ENCODE data around the gene RRP15. TPM values are rescaled to one million over a fixed set of nuclear protein-coding genes. Genes with fewer than 3 reads are reported as not detected.
A peak's percentile ranks its signal among the peaks of the same experiment; 100 is the strongest.

Gene RRP15
- total RNA-seq, 1 donor = 7.8 TPM

DNA sequence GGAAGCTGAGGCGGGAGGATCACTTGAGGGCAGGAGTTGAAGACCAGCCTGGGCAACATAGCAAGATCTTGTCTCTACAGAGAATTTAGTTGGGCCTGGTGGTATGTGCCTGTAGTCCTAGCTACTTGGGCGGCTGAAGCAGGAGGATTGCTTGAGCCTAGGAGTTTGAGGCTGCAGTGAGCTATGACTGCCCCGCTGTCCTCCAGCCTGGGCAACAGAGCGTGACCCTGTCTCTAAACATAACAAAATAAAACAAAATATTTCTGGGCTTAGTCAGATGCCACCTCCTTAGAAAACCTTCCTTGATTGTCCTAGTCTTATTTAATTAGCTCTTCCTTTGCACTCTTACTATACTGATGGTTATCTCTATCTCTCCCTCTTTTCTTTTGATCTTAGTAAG lies 68.6 kb downstream of the RRP15 start:
- TF ChIP-seq, protein P1, sequence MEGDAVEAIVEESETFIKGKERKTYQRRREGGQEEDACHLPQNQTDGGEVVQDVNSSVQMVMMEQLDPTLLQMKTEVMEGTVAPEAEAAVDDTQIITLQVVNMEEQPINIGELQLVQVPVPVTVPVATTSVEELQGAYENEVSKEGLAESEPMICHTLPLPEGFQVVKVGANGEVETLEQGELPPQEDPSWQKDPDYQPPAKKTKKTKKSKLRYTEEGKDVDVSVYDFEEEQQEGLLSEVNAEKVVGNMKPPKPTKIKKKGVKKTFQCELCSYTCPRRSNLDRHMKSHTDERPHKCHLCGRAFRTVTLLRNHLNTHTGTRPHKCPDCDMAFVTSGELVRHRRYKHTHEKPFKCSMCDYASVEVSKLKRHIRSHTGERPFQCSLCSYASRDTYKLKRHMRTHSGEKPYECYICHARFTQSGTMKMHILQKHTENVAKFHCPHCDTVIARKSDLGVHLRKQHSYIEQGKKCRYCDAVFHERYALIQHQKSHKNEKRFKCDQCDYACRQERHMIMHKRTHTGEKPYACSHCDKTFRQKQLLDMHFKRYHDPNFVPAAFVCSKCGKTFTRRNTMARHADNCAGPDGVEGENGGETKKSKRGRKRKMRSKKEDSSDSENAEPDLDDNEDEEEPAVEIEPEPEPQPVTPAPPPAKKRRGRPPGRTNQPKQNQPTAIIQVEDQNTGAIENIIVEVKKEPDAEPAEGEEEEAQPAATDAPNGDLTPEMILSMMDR (IDR thresholded peaks at IDR 0.05; ENCODE audit: insufficient read depth, low read depth, low read length) = no peak
- no peak for DNase-seq (ENCODE audit: low read depth)
- no peak overlapping the region for H3K4me3 ChIP-seq (ENCODE audit: low read depth, low read length)

DNA sequence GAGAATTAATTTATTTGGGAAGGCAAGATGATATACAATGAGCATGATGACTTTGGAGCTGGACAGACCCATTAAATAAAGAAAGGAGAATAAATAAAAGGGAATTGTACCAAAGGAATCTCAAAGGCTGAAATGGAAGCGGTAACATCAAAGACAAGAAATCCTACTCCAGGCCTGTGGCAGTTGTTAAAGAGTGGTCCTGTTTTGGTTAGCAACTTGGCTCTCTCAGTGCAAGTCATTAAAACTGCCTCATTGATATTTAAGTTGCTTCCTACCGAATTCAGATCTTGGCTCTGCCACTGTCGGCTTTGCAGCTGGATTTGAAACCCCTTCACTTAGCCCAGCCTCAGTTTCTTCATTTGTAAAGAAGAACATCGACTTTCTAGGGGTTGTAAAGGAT lies 70.2 kb downstream of the RRP15 start:
- no peak overlapping the region for H3K4me3 ChIP-seq (ENCODE audit: low read depth, low read length)
- no peak for DNase-seq (ENCODE audit: low read depth)
- TF ChIP-seq, protein P1 (IDR thresholded peaks at IDR 0.05; ENCODE audit: insufficient read depth, low read depth, low read length) = no peak

GRCh38 chr1:218357211-218357892 lies 72.3 kb downstream of the RRP15 start:
- H3K4me3 ChIP-seq (ENCODE audit: low read depth, low read length) = no peak overlapping the region
- peak; percentile 69 for DNase-seq (ENCODE audit: low read depth)
- TF ChIP-seq, protein P1 (IDR thresholded peaks at IDR 0.05; ENCODE audit: insufficient read depth, low read depth, low read length) = no peak

GRCh38 chr1:218357893-218358232 lies 72.8 kb downstream of the RRP15 start:
- no peak for DNase-seq (ENCODE audit: low read depth)
- TF ChIP-seq, protein P1 (IDR thresholded peaks at IDR 0.05; ENCODE audit: insufficient read depth, low read depth, low read length) = no peak

DNA sequence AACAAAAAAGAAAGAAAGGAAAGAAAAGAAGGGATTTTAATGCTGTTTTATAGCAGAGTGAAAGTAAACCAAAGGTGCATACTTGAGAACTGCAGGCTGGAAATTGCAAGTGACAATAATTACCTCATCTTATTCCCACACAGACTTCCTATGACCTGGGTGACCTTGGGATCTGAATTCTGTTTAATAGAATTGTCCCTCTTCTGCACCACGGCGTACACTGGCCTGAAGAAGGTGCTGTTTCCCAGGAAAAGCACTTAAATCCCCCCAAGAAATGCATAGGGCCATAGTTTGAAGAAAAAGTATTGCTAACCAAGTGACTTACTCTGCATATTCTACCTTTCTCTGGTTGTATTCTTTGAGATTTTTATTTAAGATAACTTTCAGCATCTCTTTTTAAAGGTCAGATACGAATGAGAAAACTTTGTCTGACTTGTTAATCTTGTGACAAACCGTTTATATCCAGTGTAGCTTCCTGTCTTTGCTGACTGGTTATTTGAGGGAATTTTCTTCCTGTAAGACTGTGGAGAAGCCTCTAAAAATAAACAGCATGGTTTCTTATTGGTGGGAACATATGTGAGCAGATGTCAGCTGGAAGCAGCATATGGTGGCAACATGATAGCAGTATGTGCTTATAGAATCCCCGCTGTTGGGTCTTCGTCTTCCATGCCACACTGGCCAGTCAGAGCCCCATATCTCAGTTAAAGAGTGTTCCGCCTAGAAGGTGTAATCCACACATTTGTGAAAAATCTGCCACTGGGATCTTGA lies 76.4 kb downstream of the RRP15 start:
- DNase-seq (ENCODE audit: low read depth) = peak; percentile 84
- TF ChIP-seq, protein P1 (IDR thresholded peaks at IDR 0.05; ENCODE audit: insufficient read depth, low read depth, low read length) = peak; percentile 73
- no peak overlapping the region for H3K4me3 ChIP-seq (ENCODE audit: low read depth, low read length)

More at GRCh38 chr1:218357893-218358232, 72.8 kb downstream of the RRP15 start:
- H3K4me3 ChIP-seq (ENCODE audit: low read depth, low read length) = no peak overlapping the region

GRCh38 chr1:218362418-218363076 lies 77.5 kb downstream of the RRP15 start:
- DNase-seq (ENCODE audit: low read depth) = no peak
- no peak overlapping the region for H3K4me3 ChIP-seq (ENCODE audit: low read depth, low read length)
- TF ChIP-seq, protein P1 (IDR thresholded peaks at IDR 0.05; ENCODE audit: insufficient read depth, low read depth, low read length) = no peak
